Liver (tissue), 9 donors: ENCODE results near the gene TRMT11. TPM values are rescaled to one million over a fixed set of nuclear protein-coding genes. Genes with fewer than 3 reads are reported as not detected.

Source experiments
- DNase-seq: peaks from one replicate; pipeline ENCODE4 v3.0.0-alpha.2; 2017; ENCODE audit warnings: low spot score
- H3K27ac ChIP-seq, 2 donors: one replicate each; pipeline ENCODE4 v1.7.0; 2013; ENCODE audit warnings: inconsistent platforms in 2 of 2, low read length in 2 of 2, control low read depth in 1 of 2, low read depth in 1 of 2, mild to moderate bottlenecking in 1 of 2
- H3K27me3 ChIP-seq, 4 donors: one replicate each; pipeline versions ENCODE4 v1.6.1 to v1.7.0; 2013; ENCODE audit warnings: low read length in 3 of 4, inconsistent platforms in 1 of 4, mild to moderate bottlenecking in 1 of 4, moderate library complexity in 1 of 4; ENCODE audit not compliant: control insufficient read depth in 4 of 4, insufficient read depth in 4 of 4
- H3K36me3 ChIP-seq, 4 donors: one replicate each; pipeline versions ENCODE4 v1.6.1 to v1.7.0; 2013; ENCODE audit warnings: low read length in 3 of 4, mild to moderate bottlenecking in 3 of 4, low read depth in 1 of 4, moderate library complexity in 1 of 4; ENCODE audit not compliant: control insufficient read depth in 4 of 4, insufficient read depth in 3 of 4
- H3K4me1 ChIP-seq, 4 donors: one replicate each; pipeline versions ENCODE4 v1.6.1 to v1.7.0; 2013; ENCODE audit warnings: low read length in 3 of 4, mild to moderate bottlenecking in 3 of 4, moderate library complexity in 1 of 4; ENCODE audit not compliant: control insufficient read depth in 4 of 4, insufficient read depth in 4 of 4
- H3K4me3 ChIP-seq, 3 donors: one replicate each; pipeline versions ENCODE4 v1.6.1 to v1.7.0; 2013; ENCODE audit warnings: low read length in 3 of 3, control low read depth in 1 of 3, low read depth in 1 of 3, mild to moderate bottlenecking in 1 of 3
- H3K9ac ChIP-seq, 2 donors: one replicate each; pipeline ENCODE4 v1.7.0; 2013; ENCODE audit warnings: low read length in 2 of 2, mild to moderate bottlenecking in 2 of 2, moderate library complexity in 2 of 2, control low read depth in 1 of 2, low read depth in 1 of 2
- H3K9me3 ChIP-seq, 4 donors: one replicate each; pipeline versions ENCODE4 v1.6.1 to v1.7.0; 2013; ENCODE audit warnings: low read length in 3 of 4; ENCODE audit not compliant: control insufficient read depth in 4 of 4
- EGR1 ChIP-seq, 2 donors: IDR thresholded peaks; 2 replicates each; pipeline ENCODE4 v1.6.1; 2016 to 2018; ENCODE audit warnings: antibody characterized with exemption in 2 of 2, low read depth in 2 of 2
- FOXA1 ChIP-seq: IDR thresholded peaks from 2 replicates; pipeline ENCODE4 v1.6.1; 2016; ENCODE audit warnings: antibody characterized with exemption
- GABPA ChIP-seq, 2 donors: IDR thresholded peaks in 1 of 2; conservative IDR thresholded peaks in 1 of 2; 2 replicates each; pipeline ENCODE4 v1.6.1; 2016; ENCODE audit warnings: antibody characterized with exemption in 2 of 2, mild to moderate bottlenecking in 1 of 2, moderate library complexity in 1 of 2
- HNF4A ChIP-seq, 2 donors: conservative IDR thresholded peaks; 2 replicates each; pipeline ENCODE4 v1.6.1; 2016; ENCODE audit warnings: antibody characterized with exemption in 2 of 2, mild to moderate bottlenecking in 2 of 2
- NR2F2 ChIP-seq: IDR thresholded peaks from 2 replicates; pipeline ENCODE4 v1.6.1; 2016; ENCODE audit warnings: antibody characterized with exemption
- RAD21 ChIP-seq, 2 donors: IDR thresholded peaks; 2 replicates each; pipeline ENCODE4 v1.6.1; 2016; ENCODE audit warnings: antibody characterized with exemption in 2 of 2, mild to moderate bottlenecking in 2 of 2
- RXRA ChIP-seq, 2 donors: IDR thresholded peaks; 2 replicates each; pipeline ENCODE4 v1.6.1; 2017 to 2018; ENCODE audit warnings: antibody characterized with exemption in 2 of 2, mild to moderate bottlenecking in 1 of 2
- SP1 ChIP-seq: IDR thresholded peaks from 2 replicates; pipeline ENCODE4 v1.6.1; 2018; ENCODE audit warnings: antibody characterized with exemption, mild to moderate bottlenecking
- WGBS: extraction: QIAGEN DNeasy Blood & Tissue Kit; methylation state at CpG from one replicate; pipeline ENCODE4 v1.1.7; 2013; 5-methylcytosine and 5-hydroxymethylcytosine counted together
- polyA plus RNA-seq, 2 donors: library from polyadenylated mRNA; stranded (reverse) in 1 of 2; unstranded in 1 of 2; fragments of 200-250 nt in 1 of 2; fragments of >200 nt in 1 of 2; fragmentation: Nextera tagmentation in 1 of 2; extraction: Ambion mirVana in 1 of 2; gene quantifications; one replicate each; pipeline versions ENCODE4 v1.2.1 to v1.2.3, GENCODE V29; 2013 to 2015
- total RNA-seq, 2 donors: library from RNA; depleted of rRNA; stranded (reverse); fragments of >200 nt; gene quantifications; one replicate each; pipeline ENCODE4 v1.2.3, GENCODE V29; 2014
- TF ChIP-seq, protein P1 (sequence below): IDR thresholded peaks from 2 replicates; pipeline ENCODE4 v1.6.1; 2016; ENCODE audit warnings: antibody characterized with exemption
- TF ChIP-seq, protein P2 (sequence below): IDR thresholded peaks from 2 replicates; pipeline ENCODE4 v1.6.1; 2016; ENCODE audit warnings: antibody characterized with exemption, mild to moderate bottlenecking
- TF ChIP-seq, protein P3 (sequence below): IDR thresholded peaks from 2 replicates; pipeline ENCODE4 v1.6.1; 2016; ENCODE audit warnings: antibody characterized with exemption
- TF ChIP-seq, protein P4 (sequence below): fragments of 150-350 bp; IDR thresholded peaks from 2 replicates; pipeline ENCODE4 v1.5.1; 2017; ENCODE audit warnings: improper control_type of control experiment, low read depth, low read length; ENCODE audit not compliant: missing input control
- TF ChIP-seq, protein P5 (sequence below): IDR thresholded peaks from 2 replicates; pipeline ENCODE4 v1.6.1; 2016; ENCODE audit warnings: antibody characterized with exemption
- donor health status: healthy.
- donor health status: healthy.
- donor health status: healthy.
- donor health status: healthy.
- donor health status: healthy.

Gene TRMT11
- total and polyA plus RNA-seq, 4 donors = 9.9 to 82.3 (median 17.2) TPM

DNA sequence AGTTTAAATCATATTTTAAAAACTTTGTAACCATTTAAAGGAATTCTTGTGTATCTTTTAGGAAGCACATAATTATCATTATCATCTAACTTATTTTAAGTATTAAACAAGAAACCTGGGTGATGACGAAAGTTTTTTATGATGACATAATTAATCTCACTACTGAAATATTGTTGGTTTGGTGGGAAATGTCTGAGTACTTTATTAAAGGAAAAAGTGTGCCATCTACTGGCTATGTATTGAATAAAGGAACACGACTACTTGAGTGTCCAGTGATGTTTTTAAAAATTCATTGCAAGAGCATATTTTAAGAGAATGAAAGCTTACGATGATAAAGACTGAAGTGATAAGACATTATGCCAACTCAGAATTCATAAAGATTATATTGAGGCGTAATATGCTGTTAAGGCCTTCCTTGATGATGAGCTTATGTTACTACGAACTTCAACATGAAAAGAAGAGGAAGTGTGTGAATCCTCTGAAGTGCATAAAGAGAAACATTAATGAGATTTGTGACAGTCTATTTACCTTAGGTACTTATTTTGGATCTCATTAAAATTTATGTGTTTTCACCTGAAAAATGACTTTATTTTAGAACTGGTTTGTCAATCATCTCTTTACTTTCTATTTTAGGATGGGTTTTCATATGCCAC is 12.0 kb upstream of the TRMT11 start:
- 34% methylated on average over 5 of the region's 5 CpGs for WGBS
- no peak overlapping the region for H3K4me3 ChIP-seq

DNA sequence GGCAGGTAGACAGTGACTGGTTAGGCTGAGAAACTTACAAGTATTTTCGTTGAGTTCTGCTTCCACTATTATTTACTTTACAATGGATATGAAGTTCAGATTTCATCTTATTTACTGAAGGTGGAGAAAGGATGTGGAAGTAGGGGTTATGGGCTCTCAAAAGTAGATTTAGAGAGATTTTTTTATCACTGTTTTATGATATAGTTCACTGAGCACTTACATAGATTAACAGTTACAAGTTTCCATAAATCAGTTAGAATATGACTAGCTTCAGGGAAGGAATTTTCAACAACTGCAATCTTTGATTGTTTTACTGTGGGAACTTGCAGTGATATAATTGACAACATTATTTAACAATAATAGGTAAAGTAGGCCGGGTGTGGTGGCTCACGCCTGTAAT is 7.2 kb upstream of the TRMT11 start:
- no peak overlapping the region for H3K9ac ChIP-seq
- 73% methylated on average over 3 of the region's 3 CpGs for WGBS
- no peak for DNase-seq
- H3K4me3 ChIP-seq = no peak overlapping the region
- peaks cover 6 to 24% (median 19%) of the 10 kb centered on the region in 4 donors for H3K4me1 ChIP-seq
- peaks cover 1 to 11% (median 5%) of the 10 kb centered on the region in 4 donors for H3K36me3 ChIP-seq
- no peaks in the 10 kb centered on the region for H3K27me3 ChIP-seq
- H3K9me3 ChIP-seq = no peaks in the 10 kb centered on the region
- peak in 1 of 2 donors; percentile 0 for TF ChIP-seq HNF4A (conservative IDR thresholded peaks at IDR 0.05)
- TF ChIP-seq, protein P1, sequence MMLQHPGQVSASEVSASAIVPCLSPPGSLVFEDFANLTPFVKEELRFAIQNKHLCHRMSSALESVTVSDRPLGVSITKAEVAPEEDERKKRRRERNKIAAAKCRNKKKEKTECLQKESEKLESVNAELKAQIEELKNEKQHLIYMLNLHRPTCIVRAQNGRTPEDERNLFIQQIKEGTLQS = no peak
- H3K27ac ChIP-seq = peak overlapping the region in 1 of 2 donors; percentile 39

More for the DNA sequence above, 12.0 kb upstream of the TRMT11 start:
- Histone ChIP-seq H3K4me1 (peaks cover 0 to 5% (median 4%) of the 10 kb centered on the region in 4 donors), H3K36me3 (peaks cover 1 to 15% (median 5%) of the 10 kb centered on the region in 4 donors), H3K9me3 (no peaks in the 10 kb centered on the region), H3K27me3 (no peaks in the 10 kb centered on the region), H3K27ac (no peak overlapping the region), H3K9ac (no peak overlapping the region)
- no peak for DNase-seq
- TF ChIP-seq EGR1 (IDR thresholded peaks at IDR 0.05; ENCODE audit: low read depth in 2 of 2) (no peak), RXRA (IDR thresholded peaks at IDR 0.05) (no peak), NR2F2 (no peak), RAD21 (IDR thresholded peaks at IDR 0.05) (peak; percentile 83), FOXA1 (no peak), SP1 (no peak), HNF4A (conservative IDR thresholded peaks at IDR 0.05) (no peak), GABPA (IDR thresholded peaks at IDR 0.05 in 1 of 2, conservative IDR thresholded peaks at IDR 0.05 in 1 of 2) (no peak)
- TF ChIP-seq, protein P2, sequence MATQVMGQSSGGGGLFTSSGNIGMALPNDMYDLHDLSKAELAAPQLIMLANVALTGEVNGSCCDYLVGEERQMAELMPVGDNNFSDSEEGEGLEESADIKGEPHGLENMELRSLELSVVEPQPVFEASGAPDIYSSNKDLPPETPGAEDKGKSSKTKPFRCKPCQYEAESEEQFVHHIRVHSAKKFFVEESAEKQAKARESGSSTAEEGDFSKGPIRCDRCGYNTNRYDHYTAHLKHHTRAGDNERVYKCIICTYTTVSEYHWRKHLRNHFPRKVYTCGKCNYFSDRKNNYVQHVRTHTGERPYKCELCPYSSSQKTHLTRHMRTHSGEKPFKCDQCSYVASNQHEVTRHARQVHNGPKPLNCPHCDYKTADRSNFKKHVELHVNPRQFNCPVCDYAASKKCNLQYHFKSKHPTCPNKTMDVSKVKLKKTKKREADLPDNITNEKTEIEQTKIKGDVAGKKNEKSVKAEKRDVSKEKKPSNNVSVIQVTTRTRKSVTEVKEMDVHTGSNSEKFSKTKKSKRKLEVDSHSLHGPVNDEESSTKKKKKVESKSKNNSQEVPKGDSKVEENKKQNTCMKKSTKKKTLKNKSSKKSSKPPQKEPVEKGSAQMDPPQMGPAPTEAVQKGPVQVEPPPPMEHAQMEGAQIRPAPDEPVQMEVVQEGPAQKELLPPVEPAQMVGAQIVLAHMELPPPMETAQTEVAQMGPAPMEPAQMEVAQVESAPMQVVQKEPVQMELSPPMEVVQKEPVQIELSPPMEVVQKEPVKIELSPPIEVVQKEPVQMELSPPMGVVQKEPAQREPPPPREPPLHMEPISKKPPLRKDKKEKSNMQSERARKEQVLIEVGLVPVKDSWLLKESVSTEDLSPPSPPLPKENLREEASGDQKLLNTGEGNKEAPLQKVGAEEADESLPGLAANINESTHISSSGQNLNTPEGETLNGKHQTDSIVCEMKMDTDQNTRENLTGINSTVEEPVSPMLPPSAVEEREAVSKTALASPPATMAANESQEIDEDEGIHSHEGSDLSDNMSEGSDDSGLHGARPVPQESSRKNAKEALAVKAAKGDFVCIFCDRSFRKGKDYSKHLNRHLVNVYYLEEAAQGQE = no peak
- TF ChIP-seq, protein P3, sequence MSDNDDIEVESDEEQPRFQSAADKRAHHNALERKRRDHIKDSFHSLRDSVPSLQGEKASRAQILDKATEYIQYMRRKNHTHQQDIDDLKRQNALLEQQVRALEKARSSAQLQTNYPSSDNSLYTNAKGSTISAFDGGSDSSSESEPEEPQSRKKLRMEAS = no peak
- TF ChIP-seq, protein P4, sequence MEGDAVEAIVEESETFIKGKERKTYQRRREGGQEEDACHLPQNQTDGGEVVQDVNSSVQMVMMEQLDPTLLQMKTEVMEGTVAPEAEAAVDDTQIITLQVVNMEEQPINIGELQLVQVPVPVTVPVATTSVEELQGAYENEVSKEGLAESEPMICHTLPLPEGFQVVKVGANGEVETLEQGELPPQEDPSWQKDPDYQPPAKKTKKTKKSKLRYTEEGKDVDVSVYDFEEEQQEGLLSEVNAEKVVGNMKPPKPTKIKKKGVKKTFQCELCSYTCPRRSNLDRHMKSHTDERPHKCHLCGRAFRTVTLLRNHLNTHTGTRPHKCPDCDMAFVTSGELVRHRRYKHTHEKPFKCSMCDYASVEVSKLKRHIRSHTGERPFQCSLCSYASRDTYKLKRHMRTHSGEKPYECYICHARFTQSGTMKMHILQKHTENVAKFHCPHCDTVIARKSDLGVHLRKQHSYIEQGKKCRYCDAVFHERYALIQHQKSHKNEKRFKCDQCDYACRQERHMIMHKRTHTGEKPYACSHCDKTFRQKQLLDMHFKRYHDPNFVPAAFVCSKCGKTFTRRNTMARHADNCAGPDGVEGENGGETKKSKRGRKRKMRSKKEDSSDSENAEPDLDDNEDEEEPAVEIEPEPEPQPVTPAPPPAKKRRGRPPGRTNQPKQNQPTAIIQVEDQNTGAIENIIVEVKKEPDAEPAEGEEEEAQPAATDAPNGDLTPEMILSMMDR = peak; percentile 66
- TF ChIP-seq, protein P5, sequence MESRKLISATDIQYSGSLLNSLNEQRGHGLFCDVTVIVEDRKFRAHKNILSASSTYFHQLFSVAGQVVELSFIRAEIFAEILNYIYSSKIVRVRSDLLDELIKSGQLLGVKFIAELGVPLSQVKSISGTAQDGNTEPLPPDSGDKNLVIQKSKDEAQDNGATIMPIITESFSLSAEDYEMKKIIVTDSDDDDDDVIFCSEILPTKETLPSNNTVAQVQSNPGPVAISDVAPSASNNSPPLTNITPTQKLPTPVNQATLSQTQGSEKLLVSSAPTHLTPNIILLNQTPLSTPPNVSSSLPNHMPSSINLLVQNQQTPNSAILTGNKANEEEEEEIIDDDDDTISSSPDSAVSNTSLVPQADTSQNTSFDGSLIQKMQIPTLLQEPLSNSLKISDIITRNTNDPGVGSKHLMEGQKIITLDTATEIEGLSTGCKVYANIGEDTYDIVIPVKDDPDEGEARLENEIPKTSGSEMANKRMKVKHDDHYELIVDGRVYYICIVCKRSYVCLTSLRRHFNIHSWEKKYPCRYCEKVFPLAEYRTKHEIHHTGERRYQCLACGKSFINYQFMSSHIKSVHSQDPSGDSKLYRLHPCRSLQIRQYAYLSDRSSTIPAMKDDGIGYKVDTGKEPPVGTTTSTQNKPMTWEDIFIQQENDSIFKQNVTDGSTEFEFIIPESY = no peak
